ENCODE measurements around the gene ATN1.

GRCh38 chr12:6978611-6979011 lies 50.9 kb downstream of the ATN1 start:
- TF ChIP-seq CTCF (IDR thresholded peaks at IDR 0.05) (no peak), POLR2AphosphoS5 (IDR thresholded peaks at IDR 0.05) (no peak), POLR2A (IDR thresholded peaks at IDR 0.05) (no peak), EP300 (IDR thresholded peaks at IDR 0.05) (no peak)

Data from sigmoid colon (tissue), 4 donors.